DMS53 treated with DMSO at 0.1 percent for 48 hours (cell line): ENCODE measurements around the gene MIF.
A peak's percentile ranks its signal among the peaks of the same experiment; 100 is the strongest.
"Not testable (repeated sequence)": the region's sequence is repeated elsewhere in the genome, so short reads cannot be mapped to it uniquely, and the experiment has no call there.

ENCODE experiments used
- DNase-seq: peaks from one replicate; lab custom pipeline; 2025; ENCODE audit not compliant: unreplicated experiment; lab: John Stamatoyannopoulos, UW

The MIF gene

DNA sequence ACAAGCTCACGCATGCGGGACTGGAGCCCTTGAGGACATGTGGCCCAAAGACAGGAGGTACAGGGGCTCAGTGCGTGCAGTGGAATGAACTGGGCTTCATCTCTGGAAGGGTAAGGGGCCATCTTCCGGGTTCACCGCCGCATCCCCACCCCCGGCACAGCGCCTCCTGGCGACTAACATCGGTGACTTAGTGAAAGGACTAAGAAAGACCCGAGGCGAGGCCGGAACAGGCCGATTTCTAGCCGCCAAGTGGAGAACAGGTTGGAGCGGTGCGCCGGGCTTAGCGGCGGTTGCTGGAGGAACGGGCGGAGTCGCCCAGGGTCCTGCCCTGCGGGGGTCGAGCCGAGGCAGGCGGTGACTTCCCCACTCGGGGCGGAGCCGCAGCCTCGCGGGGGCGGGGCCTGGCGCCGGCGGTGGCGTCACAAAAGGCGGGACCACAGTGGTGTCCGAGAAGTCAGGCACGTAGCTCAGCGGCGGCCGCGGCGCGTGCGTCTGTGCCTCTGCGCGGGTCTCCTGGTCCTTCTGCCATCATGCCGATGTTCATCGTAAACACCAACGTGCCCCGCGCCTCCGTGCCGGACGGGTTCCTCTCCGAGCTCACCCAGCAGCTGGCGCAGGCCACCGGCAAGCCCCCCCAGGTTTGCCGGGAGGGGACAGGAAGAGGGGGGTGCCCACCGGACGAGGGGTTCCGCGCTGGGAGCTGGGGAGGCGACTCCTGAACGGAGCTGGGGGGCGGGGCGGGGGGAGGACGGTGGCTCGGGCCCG, at the start of gene MIF:
Gene MIF, plus strand, starts transcription at position 439 of the 765 bp plus-strand sequence. Its CDS starts 92 bp downstream, at position 531.
- DNase-seq = peak; percentile 65

- DNase-seq = no peak
Measured at GRCh38 chr22:23844739-23845202, 49.4 kb upstream of the MIF start.

DNA sequence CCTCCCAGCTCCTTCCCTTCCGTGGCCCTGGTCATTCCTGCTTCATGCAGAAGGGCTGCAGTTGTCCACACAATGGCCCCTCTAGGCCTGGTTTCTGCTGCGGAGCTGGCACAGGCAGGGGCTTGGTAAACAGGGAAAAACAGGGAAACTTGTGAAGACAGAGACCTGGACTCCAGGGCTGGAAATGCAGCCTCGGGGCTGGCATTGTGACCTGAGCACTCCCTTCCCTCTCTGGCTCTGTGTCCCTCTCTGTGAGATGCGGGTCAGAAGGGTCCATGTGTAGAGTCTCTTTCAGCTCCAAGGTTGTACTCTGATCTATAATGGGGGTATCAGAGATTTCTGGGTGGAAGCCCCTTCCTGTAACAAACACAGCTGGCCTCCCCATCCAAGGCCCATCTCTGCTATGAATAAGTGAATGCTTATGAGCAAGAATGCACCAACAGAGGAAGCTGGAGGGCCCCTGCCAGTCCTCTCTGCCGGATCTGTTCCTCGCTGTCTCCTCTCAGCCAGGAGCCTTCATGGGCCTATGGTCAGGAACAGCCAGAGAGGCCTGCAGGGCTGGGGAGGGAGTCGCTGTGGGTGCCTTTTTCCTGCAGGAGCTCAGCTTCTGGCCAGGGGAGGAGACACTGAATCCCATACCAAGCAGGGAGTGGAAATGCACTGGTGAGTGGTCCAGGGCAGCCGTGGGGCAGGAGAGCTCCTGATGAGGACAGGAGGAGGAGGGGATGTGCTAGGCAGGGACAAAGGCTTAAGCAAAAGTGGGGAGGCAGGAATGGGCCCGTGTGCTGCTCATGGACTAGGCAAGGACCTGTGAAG, 48.7 kb upstream of the MIF start:
- DNase-seq = no peak

- DNase-seq = no peak
Measured at GRCh38 chr22:23846081-23846469, 48.1 kb upstream of the MIF start.

DNA sequence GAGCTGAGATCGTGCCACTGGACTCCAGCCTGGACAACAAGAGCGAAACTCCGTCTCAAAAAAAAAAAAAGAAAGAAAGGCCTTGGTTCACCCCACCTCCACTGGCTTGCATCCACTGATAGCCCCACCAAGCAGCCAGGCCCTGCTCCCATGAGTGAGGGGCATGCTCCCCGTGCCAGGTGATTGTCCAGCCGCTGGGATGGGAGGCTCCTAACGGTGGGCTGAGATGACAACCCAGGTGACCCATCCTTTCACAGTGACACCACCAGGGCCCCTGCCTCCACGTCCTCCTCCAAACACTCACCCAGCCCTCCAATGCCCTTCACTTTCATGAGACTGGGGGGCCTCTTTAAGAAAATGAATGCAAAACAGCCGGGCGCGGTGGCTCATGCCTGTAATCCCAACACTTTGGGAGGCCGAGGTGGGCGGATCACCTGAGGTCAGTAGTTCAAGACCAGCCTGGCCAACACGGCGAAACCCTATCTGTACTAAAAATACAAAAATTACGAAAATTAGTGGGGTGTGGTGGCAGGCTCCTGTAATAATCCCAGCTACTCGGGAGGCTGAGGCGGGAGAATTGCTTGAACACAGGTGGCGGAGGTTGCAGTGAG, 46.8 kb upstream of the MIF start:
- no peak for DNase-seq

DNA sequence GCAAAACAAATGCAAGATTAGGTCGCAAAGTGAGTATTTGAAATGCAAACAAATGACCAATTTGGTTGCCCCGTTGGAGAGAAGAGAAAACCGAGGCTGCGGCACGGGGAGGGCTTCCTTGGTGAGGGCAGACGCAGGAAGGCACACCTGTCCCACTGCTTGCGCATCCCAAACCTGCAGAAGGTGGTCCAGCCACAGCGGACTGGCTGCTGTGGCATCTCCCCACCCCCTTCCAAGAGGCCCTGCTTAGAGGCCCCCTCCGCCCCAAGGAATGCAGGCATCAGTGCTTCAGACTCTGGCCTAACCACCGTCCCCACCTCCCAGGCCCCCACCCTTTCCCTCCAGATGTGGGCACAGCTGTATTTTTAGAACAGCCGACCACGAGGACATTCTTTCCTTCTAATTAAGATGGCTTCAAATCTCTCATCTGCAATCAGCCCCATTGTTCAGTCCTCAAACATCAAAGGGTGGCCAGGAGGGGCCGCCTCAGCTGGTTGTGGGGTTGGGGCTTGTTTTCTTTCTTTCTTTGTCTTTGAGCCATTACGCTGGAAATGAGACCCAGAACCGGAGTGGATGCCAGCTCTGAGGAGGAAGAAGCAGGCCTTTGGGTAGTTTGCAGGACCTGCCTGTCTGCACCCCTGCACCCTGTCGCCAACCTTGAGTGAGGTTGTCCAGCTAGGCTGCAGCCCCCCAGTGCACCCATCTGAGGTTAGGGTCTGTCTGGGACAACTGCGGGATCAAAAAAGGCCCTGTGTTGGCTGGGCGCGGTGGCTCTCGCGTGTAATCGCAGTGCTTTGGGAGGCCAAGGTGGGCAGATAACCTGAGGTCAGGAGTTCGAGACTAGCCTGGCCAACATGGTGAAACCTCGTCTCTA, 46.0 kb upstream of the MIF start:
- DNase-seq = no peak

DNA sequence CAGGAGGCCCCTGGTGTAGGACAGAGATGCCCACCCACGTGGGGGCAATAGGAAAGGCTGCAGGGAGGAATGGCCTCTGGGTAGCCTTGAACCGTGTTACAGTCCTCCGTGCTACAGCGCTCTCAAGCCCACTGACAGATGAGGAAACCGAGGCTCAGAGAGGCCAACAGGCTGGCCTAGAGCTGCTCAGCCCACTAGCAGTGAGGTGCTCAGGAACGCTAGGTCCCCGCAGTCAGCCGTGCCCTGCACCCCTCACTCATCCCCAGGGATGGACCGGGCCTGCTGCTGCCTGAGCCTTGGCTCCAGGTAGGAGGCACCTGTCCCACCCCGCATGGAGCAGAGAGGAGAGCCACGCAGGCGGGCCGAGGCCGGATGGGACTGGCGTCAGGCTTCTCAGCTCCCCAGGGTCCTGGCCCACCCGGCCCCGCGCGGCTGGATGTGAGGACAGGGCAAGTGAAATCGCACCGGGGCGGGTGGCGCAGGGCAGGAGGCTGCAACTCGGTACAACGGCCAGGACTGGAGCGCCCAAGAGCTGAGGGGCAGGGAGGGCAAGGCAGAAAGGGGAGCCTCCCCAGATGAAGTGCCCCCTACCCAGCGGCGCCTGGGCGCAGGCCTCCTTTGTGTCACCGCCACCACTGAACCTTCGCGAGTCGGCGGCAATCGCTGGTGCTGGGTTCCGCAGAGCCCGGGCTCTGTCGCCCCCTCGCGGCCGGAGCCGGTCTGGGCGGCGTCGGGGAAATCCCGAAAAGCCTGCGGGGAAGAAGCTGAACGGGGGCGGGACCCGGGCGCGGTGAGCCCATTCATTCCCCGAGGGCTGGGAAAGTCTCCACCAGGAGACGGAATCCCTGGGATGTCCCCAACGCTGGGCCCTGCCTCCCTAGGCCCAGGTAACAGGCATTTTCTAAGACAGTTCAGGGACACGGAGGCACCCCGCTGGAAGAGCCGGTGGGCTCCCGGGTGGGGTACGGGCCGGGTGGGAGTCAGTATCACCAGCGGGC, 44.9 kb upstream of the MIF start:
- DNase-seq = peak; percentile 16

DNA sequence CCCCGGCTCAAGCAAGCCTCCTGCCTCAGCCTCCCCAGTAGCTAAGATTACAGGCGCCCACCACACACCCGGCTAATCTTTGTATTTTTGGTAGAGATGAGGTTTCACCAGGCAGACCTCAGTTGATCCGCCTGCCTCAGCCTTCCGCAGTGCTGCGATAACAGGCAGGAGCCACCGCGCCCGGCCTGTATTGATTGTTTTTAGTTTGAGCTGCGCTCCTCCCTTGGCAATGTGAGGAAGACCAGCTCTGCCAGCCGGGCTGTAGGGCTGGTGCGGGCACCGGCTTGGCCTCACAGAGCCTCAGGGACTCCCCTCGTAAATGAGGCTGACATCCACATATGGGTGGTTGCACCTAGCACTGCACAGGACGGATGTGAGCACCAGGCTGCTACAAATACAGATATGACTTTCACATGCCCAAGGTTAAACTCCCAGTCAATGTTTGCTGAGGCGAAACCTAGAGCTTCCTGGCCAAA, 44.0 kb upstream of the MIF start:
- no peak for DNase-seq

DNA sequence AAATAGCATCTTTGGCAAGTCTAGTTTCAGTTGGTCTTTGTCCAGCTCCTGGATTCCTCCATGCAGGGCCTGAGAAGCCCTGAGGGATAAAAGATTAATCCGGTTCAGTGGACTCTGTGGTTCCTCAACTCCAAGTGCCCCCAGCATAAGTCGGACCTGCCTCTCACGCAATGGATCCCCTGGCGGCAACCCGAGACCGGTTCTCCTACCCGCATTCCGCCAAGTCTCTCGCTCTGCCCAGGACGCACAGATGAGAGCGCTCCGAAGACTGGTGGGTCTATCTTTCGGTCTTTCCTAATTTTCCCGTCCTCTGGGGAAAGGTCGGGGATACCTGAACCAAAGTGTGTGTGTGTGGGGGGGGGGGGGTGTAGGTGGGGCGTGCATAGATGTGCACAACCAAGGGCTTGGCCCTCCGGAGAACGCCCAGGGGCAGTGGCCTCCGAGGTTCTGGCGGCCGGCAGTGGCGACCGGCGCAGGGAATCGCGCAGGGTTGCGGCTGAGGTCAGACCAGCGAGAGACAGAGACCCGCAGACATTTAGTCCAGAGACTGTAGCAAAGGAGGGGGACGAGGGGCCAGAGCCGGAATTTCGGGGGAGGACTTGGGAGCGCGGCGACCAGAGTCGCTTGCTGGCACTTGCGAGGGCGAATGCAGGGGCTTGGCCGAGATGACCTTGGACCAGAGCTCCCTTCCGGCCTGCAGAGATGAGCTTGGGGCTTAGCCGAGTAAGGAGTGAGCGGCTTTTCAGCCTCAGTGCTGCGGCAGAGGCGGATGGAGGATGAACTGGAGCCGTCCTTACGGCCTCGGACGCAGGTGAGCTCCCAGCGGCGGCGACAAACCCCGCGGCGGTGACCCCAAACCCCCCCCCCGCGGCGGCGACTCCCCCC, 37.2 kb upstream of the MIF start:
- DNase-seq = peak; percentile 32

- peak; percentile 79 for DNase-seq
Measured at GRCh38 chr22:23857606-23858483, 36.3 kb upstream of the MIF start, which contains the start of gene SLC2A11. Gene SLC2A11, plus strand, starts transcription at chr22:23857875. Its CDS starts 125 bp downstream, at chr22:23858000.

DNA sequence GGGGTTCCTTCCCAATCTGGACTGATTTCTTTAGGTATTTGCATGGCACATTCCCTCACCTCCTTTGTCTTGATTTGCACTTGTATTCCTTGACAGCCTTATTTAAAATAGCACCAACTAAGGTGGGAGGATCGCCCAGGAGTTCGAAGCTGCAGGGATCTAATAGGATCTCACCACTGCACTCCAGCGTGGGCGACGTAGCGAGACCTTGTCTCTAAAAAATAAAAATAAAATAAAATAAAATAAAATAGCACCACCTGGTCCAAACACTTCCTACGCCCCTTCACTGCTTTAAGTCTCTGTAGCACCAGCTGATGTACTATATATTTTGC, 35.7 kb upstream of the MIF start:
- DNase-seq = no peak

DNA sequence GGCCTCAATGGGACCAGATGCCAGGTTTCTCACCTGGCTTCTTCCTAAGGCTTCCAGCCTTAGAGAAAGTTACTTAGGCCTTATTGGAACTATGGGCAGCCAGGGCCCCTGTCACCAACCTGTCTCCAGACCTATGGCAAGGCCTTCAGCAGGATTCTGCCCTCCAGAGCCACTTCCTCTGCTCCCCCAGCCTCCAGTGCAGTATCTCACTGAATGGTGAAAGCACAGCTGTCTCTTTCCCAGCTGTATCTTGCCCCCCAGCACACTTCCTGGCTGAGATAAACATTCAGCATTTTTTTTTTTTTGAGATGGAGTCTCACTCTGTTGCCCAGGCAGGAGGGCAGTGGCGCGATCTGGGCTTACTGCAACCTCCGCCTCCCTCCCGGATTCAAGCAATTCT, 35.0 kb upstream of the MIF start:
- no peak for DNase-seq

DNA sequence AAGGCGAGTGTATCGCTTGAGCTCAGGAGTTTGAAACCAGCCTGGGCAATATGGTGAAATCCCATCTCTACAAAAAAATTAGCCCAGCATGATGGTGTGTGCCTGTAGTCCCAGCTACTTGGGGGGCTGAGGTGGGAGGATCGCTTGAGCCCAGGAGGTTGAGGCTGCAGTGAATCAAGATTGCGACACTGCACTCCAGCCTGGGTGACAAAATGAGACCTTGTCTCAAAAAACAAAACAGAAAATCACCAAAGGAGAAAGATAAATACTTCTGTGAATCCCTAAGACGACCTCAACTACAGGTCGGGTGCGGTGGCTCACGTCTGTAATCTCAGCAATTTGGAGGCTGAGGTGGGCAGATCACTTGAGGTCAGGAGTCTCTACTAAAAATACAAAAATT, 34.0 kb upstream of the MIF start:
- DNase-seq = not testable (repeated sequence)

GRCh38 chr22:23862103-23862502, 32.1 kb upstream of the MIF start:
- DNase-seq = peak; percentile 3

DNA sequence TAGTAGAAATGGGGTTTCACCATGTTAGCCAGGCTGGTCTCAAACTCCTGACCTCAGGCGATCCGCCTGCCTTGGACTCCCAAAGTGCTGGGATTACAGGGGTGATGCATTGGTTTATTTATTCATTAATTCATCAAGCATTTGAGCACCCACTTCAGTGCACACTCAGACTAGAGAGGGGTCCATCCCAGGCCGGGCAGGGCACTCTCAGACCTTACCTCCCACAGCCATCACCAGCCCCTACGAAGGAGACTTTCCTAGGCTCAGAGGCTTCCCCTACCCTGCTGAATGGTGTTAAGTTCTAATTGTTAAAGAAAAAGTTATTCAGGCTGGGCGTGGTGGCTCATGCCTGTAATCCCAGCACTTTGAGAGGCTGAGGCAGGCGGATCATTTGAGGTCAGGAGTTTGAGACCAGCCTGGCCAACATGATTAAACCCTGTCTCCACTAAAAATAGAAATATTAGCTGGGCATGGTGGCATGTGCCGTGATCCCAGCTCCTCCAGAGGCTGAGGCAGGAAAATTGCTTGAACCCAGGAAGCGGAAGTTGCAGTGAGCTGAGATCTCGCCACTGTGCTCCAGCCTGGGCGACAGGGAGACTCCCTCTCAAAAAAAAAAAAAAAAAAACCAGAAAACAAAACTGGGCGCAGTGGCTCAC, 29.6 kb upstream of the MIF start:
- DNase-seq = not testable (repeated sequence)

GRCh38 chr22:23868580-23868979, 25.6 kb upstream of the MIF start:
- no peak for DNase-seq

DNA sequence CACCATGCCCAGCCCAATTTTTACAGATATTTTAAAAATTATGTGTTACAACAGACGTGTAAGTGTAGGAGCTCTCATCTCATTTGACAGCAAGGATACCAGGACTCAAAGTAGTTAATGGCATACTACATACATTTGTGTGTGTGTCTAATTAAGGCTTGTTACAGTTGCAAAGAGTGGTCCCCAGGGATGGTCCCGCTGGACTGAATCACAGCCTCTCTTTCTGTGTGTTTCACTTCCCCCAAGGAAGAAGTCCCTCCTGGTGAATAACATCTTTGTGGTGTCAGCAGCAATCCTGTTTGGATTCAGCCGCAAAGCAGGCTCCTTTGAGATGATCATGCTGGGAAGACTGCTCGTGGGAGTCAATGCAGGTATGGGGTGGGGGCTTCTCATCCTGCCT, 19.3 kb upstream of the MIF start:
- DNase-seq = no peak
